DND-41 (cell line): ENCODE data around the gene KIAA1958.

Experiments used
- ATAC-seq: fragments of 200-7000 bp; cut with Tn5 transposase; 3 replicates; pipeline ENCODE4 v1.9.1; 2021; ENCODE audit warnings: low read depth; ENCODE audit not compliant: insufficient read depth
- DNase-seq: peaks from one replicate; pipeline ENCODE4 v3.0.0-alpha.2; 2020
- H2AFZ ChIP-seq: 2 replicates; pipeline ENCODE4 v1.6.0; 2012; ENCODE audit warnings: low read depth, low read length
- H3K27ac ChIP-seq: 2 replicates; pipeline ENCODE4 v1.5.1; 2012; ENCODE audit warnings: low read length, inconsistent platforms
- H3K27me3 ChIP-seq: fragments of 200-600 bp; sonication (generic); 2 replicates; pipeline ENCODE4 v1.6.0; 2012; ENCODE audit warnings: low read length, mild to moderate bottlenecking, inconsistent platforms; ENCODE audit not compliant: insufficient read depth, poor library complexity
- H3K36me3 ChIP-seq: 2 replicates; pipeline ENCODE4 v1.5.1; 2012; ENCODE audit warnings: low read length, inconsistent platforms; ENCODE audit not compliant: insufficient read depth
- H3K4me1 ChIP-seq: 2 replicates; pipeline ENCODE4 v1.5.1; 2012; ENCODE audit warnings: mild to moderate bottlenecking, low read length; ENCODE audit not compliant: insufficient read depth
- H3K4me2 ChIP-seq: 2 replicates; pipeline ENCODE4 v1.6.0; 2012; ENCODE audit warnings: mild to moderate bottlenecking, moderate library complexity, low read length, inconsistent platforms; ENCODE audit not compliant: insufficient read depth
- H3K4me3 ChIP-seq, 2 experiments: fragments of 200-600 bp in 1 of 2; shearing (Covaris generic) in 1 of 2; 2 replicates each; pipeline ENCODE4 v1.5.1; 2012 to 2016; ENCODE audit warnings: inconsistent platforms in 2 of 2, low read length in 2 of 2, mild to moderate bottlenecking in 2 of 2, low read depth in 1 of 2, moderate library complexity in 1 of 2
- H3K79me2 ChIP-seq: 2 replicates; pipeline ENCODE4 v1.6.0; 2012; ENCODE audit warnings: low read length, inconsistent platforms; ENCODE audit not compliant: insufficient read depth
- H3K9ac ChIP-seq: 2 replicates; pipeline ENCODE4 v1.6.0; 2012; ENCODE audit warnings: low read depth, mild to moderate bottlenecking, inconsistent platforms, low read length, moderate library complexity
- H3K9me3 ChIP-seq: 2 replicates; pipeline ENCODE4 v1.5.1; 2012; ENCODE audit warnings: low read length, moderate library complexity, mild to moderate bottlenecking, inconsistent platforms; ENCODE audit not compliant: insufficient read depth, severe bottlenecking
- H4K20me1 ChIP-seq: 2 replicates; pipeline ENCODE4 v1.6.0; 2012; ENCODE audit warnings: low read length; ENCODE audit not compliant: insufficient read depth
- CTCF ChIP-seq: IDR thresholded peaks from 2 replicates; pipeline ENCODE4 v1.5.1; 2012; ENCODE audit warnings: borderline replicate concordance, low read length, moderate library complexity, mild to moderate bottlenecking; ENCODE audit not compliant: poor library complexity, severe bottlenecking; ENCODE audit errors: extremely low read depth
- EZH2 ChIP-seq: IDR thresholded peaks from 3 replicates; pipeline ENCODE4 v1.6.1; 2012; ENCODE audit warnings: borderline replicate concordance, low read depth, mild to moderate bottlenecking, moderate library complexity, low read length, inconsistent platforms; ENCODE audit not compliant: severe bottlenecking

KIAA1958 gene

GRCh38 chr9:112520069-112520468 lies 33.4 kb downstream of the KIAA1958 start:
- Histone ChIP-seq H3K79me2 (peaks cover 50% of the 10 kb centered on the region), H4K20me1 (peaks cover 18% of the 10 kb centered on the region; the same call in 1 of the 2 replicates), H3K9ac (no peak overlapping the region), H3K27ac (no peak overlapping the region), H3K4me2 (no peak overlapping the region), H3K27me3 (no peaks in the 10 kb centered on the region), H3K36me3 (no peaks in the 10 kb centered on the region), H3K4me3 (no peak overlapping the region), H2AFZ (no peak overlapping the region), H3K9me3 (no peaks in the 10 kb centered on the region), H3K4me1 (no peaks in the 10 kb centered on the region)
- ATAC-seq (no peak), DNase-seq (no peak)
- TF ChIP-seq EZH2, result no peak
- no peak for TF ChIP-seq CTCF

- Histone ChIP-seq H3K4me3 (no peak overlapping the region), H4K20me1 (peaks cover 18% of the 10 kb centered on the region; the same call in 1 of the 2 replicates), H2AFZ (no peak overlapping the region), H3K9me3 (no peaks in the 10 kb centered on the region), H3K27ac (no peak overlapping the region), H3K9ac (no peak overlapping the region), H3K36me3 (no peaks in the 10 kb centered on the region), H3K4me1 (no peaks in the 10 kb centered on the region), H3K27me3 (no peaks in the 10 kb centered on the region), H3K79me2 (peaks cover 53% of the 10 kb centered on the region), H3K4me2 (no peak overlapping the region)
- no peak for TF ChIP-seq CTCF
- no peak for TF ChIP-seq EZH2
- ATAC-seq (no peak), DNase-seq (no peak)
Measured at GRCh38 chr9:112520656-112521055, 34.0 kb downstream of the KIAA1958 start.

DNA sequence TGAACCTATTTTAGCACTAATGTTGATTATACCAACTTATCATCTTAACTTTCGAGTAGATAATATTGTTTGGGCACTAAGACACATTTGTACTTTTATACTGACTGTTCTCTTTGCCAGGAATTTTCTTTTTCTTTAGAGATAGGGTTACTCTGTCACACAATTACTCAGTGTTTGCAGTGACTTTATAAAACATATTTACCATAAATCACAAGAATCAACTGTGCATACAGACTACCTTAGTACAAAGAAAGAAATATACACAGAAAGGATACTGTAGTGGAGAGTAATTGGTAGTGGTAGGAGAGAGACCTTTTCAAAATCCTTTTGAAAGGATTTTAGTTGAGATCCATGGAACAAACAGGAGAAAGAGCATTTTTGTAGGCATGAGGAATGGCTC lies 40.3 kb downstream of the KIAA1958 start:
- DNase-seq, result no peak
- Histone ChIP-seq H3K9me3 (no peaks in the 10 kb centered on the region), H4K20me1 (peaks cover 17% of the 10 kb centered on the region; the same call in 1 of the 2 replicates), H3K4me1 (no peaks in the 10 kb centered on the region), H3K9ac (no peak overlapping the region), H3K4me3 (no peak overlapping the region), H3K27ac (no peak overlapping the region), H3K36me3 (no peaks in the 10 kb centered on the region), H3K27me3 (no peaks in the 10 kb centered on the region), H3K79me2 (peaks cover 72% of the 10 kb centered on the region), H3K4me2 (no peak overlapping the region), H2AFZ (no peak overlapping the region)
- ATAC-seq, result no peak
- no peak for TF ChIP-seq EZH2
- no peak for TF ChIP-seq CTCF

DNA sequence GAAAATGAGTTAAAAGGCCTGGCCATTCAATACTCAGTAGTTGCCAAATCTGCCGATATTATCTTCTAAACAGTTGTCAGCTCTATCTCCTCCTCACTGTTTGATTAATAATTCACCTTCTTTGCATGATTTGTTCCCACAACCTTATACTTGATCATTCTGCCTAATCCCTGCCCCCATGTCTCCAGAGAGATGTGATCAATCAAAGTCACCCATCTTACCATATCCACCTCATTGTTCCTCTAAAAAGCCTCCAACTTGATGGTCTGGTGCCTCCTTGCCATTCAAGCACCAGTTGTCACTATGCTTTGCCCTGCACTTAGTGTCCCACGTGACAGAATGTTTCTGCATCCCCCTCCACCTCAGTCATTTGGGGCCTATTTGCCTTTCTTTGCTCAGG lies 41.3 kb downstream of the KIAA1958 start:
- Histone ChIP-seq H3K79me2 (peaks cover 69% of the 10 kb centered on the region), H3K27me3 (no peaks in the 10 kb centered on the region), H3K4me3 (no peak overlapping the region), H3K9me3 (no peaks in the 10 kb centered on the region), H3K9ac (no peak overlapping the region), H3K4me1 (no peaks in the 10 kb centered on the region), H2AFZ (no peak overlapping the region), H4K20me1 (peaks cover 10% of the 10 kb centered on the region; the same call in 1 of the 2 replicates), H3K4me2 (no peak overlapping the region), H3K36me3 (no peaks in the 10 kb centered on the region), H3K27ac (no peak overlapping the region)
- TF ChIP-seq EZH2, result no peak
- no peak for TF ChIP-seq CTCF
- ATAC-seq (no peak), DNase-seq (no peak)
